AG20443 (cell line): Measurements from ENCODE around the gene HLA-G.
"Not testable (repeated sequence)": the region's sequence is repeated elsewhere in the genome, so short reads cannot be mapped to it uniquely, and the experiment has no call there.

ENCODE experiments used
- DNase-seq: peaks from one replicate; pipeline ENCODE4 v3.0.0; 2012; ENCODE audit warnings: low spot score, mixed read lengths

The HLA-G gene

DNA sequence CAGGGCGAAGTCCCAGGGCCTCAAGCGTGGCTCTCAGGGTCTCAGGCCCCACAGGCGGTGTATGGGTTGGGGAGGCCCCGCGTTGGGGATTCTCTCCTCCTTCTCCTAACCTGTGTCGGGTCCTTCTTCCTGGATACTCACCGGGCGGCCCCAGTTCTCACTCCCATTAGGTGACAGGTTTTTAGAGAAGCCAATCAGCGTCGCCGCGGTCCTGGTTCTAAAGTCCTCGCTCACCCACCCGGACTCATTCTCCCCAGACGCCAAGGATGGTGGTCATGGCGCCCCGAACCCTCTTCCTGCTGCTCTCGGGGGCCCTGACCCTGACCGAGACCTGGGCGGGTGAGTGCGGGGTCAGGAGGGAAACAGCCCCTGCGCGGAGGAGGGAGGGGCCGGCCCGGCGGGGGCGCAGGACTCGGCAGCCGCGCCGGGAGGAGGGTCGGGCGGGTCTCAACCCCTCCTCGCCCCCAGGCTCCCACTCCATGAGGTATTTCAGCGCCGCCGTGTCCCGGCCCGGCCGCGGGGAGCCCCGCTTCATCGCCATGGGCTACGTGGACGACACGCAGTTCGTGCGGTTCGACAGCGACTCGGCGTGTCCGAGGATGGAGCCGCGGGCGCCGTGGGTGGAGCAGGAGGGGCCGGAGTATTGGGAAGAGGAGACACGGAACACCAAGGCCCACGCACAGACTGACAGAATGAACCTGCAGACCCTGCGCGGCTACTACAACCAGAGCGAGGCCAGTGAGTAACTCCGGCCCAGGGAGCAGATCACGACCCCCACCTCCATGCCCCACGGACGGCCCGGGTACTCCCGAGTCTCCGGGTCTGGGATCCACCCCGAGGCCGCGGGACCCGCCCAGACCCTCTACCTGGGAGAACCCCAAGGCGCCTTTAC lies at the start of gene HLA-G:
HLA-G (plus strand) TSS at position 247 of the 892 bp plus-strand sequence; CDS start at position 267, 20 bp downstream.
- DNase-seq = no peak

DNA sequence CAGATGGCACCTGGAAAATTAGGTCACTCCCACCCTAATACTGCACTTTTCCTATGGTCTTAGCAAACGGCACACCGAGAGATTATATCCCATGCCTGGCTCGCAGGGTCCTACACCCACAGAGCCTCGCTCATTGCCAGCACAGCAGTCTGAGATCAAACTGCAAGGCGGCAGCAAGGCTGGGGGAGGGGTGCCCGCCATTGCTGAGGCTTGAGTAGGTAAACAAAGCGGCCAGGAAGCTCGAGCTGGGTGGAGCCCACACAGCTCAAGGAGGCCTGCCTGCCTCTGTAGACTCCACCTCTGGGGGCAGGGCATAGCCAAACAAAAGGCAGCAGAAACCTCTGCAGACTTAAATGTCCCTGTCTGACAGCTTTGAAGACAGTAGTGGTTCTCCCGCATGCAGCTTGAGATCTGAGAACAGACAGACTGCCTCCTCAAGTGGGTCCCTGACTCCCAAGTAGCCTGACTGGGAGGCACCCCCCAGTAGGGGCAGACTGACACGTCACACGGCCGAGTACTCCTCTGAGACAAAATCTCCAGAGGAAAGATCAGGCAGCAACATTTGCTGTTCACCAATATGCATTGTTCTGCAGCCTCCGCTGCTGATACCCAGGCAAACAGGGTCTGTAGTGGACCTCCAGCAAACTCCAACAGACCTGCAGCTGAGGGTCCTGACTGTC lies 47.5 kb upstream of the HLA-G start:
- not testable (repeated sequence) for DNase-seq

DNA sequence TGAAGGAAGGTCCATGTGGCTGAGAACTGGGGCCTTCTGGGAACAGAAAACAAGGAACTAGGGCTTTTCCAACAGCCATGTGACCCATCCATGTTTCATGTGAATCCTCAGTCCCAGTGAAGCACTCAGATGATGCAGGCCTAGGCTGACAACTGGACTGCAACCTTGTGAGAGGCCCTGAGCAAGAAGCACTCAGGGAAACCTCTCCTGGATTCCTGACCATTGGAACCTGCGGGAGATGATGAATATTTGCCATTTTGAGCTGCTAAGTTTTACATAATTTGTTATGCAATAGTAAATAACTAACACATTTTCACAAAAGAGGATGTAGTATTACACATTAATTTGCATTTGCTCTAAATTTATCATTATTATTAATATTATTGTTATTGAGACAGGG lies 38.4 kb upstream of the HLA-G start:
- no peak for DNase-seq

DNA sequence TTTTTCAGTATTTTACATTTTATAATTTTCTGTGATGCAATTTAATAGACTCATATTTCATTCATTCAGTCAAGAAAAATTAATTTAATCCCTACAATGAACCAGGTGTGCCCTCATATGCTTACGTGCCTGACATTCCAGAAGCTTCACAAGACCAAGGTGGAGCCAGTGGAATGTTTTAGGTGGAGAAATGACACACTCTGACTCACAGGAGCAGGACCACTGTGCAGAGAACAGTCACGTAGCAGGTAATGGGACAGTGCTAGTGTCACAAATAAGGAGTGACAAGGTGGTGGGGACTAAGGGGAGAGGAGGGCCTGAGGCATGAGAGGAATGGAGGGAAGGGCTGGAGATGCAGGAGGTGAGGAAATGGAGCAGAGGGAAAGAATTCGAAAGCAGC lies 37.0 kb upstream of the HLA-G start:
- no peak for DNase-seq

DNA sequence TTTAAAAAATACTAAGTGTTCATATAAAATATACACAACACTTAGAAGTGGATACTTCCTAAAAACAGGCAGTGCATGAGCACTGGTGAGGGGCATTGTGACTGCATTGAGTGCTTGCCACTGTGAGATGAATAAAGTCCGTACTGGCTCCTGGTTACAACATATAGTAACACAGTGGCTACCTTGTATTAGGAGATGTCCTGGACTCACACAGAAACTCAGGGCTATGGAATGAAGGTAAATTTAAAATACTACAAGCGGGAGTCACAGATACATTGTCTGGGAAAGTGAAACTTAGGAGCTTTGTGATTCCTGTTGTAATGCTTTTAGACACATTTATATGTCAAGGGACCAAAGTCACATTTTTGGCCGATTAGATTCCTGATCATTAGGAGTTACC lies 36.5 kb upstream of the HLA-G start:
- DNase-seq = no peak

DNA sequence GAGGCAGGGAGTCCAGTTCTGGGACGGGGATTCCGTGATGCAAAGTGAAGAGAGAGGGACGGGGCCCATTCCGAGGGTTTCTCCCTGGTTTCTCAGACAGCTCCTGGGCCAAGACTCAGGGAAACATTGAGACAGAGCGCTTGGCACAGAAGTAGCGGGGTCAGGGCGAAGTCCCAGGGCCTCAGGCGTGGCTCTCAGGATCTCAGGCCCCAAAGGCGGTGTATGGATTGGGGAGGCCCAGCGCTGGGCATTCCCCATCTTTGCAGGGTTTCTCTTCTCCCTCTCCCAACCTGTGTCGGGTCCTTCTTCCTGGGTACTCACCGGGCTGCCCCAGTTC lies 35.9 kb upstream of the HLA-G start:
- DNase-seq = peak; percentile 11

DNA sequence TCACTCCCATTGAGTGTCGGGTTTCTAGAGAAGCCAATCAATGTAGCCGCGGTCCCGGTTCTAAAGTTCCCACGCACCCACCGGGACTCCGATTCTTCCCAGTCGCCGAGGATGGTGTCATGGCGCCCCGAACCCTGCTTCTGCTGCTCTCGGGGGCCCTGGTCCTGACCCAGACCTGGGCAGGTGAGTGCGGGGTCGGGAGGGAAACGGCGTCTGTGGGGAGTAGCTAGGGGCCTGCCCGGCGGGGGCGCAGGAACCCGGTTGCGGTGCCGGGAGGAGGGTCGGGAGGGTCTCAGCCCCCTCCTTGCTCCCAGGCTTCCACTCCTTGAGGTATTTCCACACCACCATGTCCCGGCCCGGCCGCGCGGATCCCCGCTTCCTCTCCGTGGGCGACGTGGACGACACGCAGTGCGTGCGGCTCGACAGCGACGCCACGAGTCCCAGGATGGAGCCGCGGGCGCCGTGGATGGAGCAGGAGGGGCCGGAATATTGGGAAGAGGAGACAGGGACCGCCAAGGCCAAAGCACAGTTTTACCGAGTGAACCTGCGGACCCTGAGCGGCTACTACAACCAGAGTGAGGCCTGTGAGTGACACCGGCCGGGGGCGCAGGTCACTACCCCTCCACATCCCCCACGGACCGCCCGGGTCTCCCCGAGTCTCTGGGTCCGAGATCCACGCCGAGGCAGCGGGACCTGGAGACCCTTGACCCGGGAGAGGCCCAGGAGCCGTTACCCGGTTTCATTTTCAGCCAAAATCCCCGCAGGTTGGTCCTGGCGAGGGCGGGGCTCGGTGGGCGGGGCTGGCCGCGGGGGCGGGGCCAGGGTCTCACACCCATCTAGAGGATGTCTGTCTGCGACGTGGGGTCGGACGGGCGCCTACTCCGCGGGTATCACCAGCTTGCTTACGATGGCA lies 35.2 kb upstream of the HLA-G start:
- DNase-seq = peak; percentile 75

DNA sequence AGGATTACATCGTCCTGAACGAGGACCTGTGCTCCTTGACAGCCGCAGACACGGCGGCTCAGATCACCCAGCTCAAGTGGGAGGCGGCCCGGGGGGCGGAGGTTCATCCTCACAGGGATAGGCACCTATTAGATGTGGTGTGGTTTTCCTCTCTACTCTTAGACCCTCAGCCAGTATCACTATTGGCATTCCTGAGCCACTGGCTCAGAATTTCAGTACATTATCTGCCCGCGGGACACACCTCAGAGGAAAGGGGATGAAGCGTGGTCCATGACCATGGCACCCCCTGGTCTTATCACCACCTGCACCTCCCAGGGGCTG lies 34.6 kb upstream of the HLA-G start:
- no peak for DNase-seq

DNA sequence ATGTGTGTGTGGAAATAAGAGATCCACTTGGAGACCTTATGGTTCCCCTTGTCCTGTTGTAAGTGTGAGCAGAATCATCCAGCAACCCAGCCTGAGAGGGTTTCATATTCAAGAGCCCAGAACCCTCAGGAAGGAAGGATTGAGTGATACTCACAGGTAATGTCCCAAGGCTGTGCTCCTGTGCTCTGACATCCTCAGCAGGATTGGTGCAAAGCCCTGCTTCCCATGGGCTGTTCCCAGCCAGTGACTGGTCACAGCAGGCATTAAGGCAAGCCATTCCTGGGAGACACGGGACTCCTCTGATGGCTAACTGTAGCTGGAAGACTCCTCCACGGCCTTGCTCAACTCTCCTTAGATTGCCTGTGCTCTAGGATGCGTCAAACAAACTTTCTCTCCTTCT lies 33.8 kb upstream of the HLA-G start:
- DNase-seq = no peak

DNA sequence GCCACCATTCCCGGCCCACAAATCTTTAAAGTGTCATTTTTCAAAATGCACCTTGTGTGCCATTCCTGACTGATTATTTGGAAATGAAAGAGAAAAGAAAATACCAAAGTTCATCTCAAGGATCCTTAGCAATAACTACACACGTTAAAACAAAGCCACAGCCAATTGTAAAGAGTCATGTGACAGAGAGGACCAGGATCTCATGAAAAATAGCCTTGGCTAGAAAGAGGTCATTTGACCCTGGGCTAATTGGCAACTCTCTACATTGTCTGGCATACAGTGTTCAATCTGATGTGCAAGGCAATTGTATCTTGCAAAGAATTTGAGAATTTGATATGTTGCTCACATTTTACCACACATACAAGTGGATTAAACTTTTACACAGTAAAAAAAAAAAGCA lies 31.6 kb upstream of the HLA-G start:
- no peak for DNase-seq

DNA sequence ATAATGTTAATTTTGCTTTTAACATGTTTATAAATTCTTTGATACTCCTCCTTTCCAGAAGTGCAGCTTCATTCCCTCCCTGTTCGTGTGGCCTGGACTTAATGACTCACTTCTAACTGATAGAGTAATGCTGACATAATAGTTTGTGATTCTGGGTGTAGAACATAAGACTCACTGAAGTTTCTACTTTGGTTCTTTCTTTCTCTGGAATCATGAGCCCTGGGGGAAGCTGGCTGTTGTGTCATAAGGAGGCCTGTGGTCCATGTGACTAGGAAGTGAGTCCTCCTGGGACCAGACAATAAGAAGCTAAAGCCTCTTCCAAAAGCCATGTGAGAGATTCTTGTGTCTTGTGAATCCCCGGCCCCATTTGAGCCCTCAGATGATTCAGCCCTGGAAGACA lies 30.5 kb upstream of the HLA-G start:
- peak; percentile 30 for DNase-seq

DNA sequence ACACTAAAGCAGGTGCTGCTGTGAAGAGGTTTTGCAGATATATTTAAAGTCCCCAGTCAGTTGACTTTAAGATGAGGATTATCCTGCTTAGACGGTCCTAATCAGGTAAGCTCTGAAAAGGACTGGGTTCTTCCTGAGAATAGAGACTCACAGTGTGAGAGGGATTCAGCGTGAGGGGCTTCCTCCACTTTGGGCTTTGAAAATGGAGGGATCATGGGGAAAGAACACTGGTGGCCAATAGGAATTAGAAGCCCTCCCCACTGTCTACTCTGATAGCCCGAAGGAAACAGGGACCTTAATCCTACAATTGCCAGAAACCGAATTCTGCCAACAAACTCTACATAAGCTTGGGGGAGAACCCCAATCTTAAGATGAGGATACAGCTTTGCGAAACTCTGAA lies 29.7 kb upstream of the HLA-G start:
- DNase-seq = no peak

DNA sequence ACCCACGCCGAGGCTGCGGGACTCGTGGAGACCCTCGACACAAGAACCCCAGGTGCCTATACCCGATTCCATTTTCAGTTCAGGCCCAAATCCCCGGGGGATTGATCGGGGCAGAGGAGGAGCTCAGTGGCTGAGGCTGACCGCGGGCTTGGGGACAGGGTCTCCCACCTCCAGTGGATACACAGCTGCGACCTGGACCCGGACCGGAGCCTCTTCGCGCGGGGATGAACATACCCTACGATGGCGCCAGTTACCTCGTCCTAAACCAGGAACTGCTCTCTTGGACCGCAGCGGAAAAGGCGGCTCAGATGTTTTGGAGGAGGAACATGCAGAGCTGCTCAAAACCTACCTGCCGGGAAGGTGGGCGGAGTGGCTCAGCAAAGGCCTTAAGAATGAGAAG lies 27.4 kb upstream of the HLA-G start:
- DNase-seq = no peak

DNA sequence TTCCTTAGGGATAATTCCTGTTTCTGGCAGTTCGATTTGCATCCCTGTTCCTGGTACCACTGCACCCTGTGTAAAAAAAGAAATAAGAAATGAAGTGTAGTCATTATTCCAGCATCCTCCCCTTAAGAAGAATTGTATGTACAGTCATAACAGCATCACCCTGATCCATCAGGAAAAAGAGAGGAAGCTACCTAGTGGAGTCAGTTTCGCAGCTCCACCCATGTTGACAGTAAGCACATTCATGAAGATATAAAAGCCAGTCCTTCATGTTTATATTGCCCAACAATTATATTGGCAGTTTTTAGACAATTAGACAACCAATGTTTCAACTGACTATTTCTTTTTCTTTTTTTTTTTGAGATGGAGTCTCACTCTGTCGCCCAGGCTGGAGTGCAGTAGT lies 21.2 kb upstream of the HLA-G start:
- no peak for DNase-seq

DNA sequence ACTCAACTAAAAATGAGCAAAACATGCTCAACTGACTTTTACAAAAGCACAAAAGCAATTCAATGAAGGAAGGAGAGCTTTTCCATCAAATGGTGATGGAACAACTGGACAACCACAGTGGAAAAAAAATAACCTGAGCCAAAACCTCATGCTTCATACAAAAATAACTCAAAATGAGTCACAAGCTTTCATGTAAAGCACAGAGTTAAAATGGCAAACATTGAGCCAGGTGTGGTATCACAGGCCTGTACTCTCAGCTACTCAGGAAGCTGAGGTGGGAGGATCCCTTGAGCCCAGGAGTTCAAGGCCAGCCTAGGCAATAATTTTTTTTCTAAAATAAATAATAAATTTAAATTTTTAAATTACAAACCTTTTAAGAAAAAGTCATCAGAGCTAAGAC lies 18.4 kb upstream of the HLA-G start:
- no peak for DNase-seq

DNA sequence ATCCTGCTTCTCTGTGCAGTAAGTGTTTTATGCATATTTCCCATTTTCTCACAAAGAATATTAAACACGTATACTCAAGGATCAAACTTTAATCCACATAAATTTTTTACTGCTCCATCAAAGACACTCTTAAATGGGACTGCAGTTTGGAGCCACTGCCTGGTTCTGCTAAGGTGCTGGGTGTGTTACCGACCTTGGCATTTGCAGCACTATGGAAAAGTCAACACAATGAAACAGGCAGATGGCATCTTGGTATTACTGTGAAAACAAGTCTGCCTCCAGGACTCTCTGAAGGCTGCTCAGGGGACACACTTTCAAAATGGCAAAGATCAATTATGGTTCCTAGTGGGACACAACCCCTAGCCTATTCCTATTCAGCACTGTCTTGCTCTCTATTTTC lies 17.3 kb upstream of the HLA-G start:
- DNase-seq = no peak

DNA sequence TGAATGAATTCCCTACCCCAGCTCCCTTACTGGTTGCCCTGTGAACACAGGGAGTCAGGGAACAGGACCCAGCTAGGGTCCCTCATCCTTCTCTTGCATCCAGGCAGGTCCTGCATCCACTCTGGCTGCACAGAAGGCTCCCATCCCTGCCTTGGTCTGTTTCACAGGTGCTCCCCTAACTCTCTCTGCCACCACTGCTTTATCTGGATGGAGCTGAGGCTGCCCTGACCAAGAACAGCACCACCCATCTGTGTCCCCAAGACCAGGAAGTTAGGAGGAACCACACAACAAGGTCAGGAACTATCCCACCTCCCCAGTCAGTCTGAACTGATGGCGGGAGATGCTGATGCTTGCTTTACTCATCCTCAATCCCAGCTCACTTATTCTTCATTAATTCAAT lies 16.2 kb upstream of the HLA-G start:
- DNase-seq = no peak

DNA sequence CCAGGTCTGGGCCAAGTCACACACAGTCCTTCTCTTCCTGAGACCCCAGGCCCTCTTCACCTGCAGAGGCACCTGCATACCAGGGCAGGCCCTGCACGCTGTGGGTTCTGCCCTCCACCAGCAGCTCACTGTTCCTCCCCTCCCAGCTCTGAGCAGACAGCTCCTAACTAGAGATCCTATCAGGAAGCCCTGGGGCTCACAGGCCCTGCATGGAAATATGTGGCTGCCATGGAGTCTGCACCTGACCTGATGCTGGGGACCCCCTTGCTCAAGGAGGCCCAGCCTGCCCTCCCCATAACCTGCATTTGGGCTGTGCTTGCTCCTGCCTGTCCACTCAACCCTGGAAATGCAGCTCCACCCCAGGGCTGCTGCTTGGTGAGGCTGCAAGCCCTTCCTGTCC lies 14.6 kb upstream of the HLA-G start:
- DNase-seq = no peak

DNA sequence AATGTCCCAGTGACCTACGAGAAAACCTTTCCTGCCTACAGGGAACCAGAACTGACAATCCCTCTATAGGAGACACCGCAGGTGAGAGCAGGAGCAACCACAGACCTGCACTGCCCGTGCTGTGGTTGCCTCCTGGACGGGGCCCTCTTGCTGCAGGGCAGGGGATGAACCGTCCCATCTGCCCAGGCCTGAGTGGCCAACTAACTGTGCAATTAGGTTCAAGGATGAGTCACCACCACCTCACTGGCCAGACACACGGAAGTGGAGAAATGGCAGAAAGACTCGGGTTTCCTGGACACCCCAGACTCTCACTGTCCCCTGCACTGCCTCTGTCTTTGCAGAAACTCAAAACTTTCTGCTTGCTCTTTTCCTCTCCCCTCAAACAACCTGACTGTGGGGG lies 13.8 kb upstream of the HLA-G start:
- peak; percentile 25 for DNase-seq

DNA sequence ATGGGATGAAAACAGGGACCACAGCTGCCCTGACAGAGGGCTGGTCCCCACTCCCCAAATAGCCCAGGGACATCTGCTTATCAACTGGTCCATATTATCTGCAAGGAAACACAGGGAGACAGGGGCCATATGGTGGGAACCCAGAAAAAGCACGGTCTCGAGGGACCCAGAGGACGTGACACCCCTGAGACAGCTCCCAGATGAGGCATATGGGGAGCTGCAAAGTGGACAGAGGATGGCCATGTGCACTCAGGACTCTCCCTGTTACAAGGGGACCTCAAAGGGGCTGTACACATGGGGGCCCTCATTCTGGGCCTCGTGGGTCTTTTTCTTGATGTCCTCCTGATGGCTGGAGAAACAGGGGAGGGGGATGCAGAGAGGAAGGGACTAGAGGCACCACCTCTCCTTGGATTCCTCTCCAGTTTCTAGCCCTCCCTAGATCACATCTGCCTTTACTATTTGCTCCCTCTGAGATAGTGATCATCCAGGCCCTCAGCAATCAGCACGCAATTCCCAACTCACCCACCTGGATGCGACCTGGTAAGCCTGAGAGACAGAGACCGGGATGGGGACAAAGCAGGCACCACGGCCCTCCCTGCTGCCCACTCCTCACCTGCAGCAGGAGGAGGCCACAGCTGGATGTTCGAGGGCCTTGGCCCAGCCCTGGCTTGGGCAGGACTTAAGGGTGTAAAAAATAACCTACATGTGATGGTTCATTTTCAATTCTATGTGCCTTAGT lies 13.1 kb upstream of the HLA-G start:
- DNase-seq = no peak

DNA sequence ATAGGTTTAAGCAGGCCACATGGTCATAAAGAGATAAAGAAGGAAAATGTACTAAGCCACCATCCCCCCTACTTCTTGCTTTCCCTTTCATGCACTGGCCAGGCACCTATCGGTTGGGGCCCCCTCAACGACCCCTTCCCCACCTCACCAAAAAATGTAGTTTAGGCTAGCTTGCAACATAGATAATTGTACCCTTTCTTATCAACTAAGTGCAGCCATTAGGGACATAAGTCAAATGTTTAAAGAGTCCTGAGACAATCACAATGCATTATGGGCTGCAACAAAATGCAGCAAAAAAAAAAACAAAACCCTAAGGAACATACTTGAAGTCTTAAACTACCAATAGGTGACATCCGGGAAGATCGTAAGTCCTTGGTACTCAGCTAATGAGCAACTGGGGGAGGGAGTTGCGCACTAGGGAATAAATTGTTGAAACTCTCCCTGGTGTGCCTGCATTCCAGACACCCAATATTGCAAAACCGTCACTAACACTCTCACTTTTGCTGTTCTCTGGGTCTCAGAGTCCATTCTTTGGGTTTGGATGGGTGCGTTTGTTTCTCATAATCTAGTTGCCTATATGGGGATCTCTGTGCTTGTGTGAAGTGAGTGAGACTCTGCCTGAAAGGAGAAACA lies 12.4 kb upstream of the HLA-G start:
- no peak for DNase-seq

DNA sequence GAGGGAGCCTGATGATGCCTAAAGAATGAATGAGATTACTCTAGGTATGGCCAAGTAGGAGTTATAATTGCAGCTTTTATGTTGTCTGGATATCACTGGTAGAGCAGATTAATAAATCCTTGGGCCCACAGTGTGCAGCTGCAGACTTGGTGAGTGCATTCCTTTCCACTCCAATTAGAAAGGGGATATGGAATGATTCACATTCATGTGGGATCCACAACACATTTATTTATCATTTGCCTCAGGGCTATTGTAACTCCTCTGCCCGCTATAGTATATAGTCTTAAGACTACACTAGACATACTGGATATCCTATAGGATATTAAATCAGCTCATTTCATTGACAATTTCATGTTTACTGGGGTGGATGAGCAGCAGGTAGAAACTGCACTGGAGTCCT lies 11.6 kb upstream of the HLA-G start:
- DNase-seq = no peak
